ENCODE measurements around the gene WEE1.

DNA sequence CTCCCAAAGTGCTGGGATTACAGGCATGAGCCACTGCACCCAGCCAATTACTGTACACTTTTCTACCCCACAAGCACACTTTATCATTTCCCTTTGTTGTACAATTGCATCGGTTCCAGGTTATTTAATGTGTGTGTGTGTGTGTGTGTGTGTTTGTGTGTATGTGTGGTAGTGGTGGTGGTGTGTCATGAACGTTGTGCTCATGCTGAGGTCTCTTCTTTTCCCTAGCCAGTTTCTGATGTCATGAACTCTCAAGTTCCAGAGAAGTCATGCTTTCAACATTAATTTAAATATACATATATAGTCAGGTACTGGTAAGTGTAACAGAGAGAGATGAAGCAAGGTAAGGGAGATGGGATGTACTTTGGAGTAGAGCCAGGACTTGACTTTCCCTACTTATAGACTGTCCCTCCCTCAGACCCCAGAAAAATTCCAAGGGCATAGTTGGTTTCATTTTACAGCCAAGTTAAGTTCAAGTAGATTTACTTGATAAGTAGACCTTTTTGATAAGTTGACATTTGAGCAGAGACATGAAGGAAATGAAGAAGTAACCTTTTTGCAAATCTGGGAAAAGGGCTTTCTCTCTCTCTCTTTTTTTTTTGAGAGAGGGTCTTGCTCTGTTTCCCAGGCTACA, 42.7 kb downstream of the WEE1 start:
- TF ChIP-seq EZH2 (IDR thresholded peaks at IDR 0.05), result no peak
- TF ChIP-seq POLR2AphosphoS5 (IDR thresholded peaks at IDR 0.05; ENCODE audit: borderline replicate concordance, low read depth, low read length), result no peak

Measured in SK-N-MC (cell line).